ENCODE results near the gene PRUNE2. TPM values are rescaled to one million over a fixed set of nuclear protein-coding genes. Genes with fewer than 3 reads are reported as not detected.

Gene PRUNE2
- total RNA-seq, 2 donors from 2014 or later: 12.1 to 90.0 TPM

- no peaks in the 10 kb centered on the region for H3K9me3 ChIP-seq
- intact Hi-C loops (cut with DNase I): loop anchor here (5.0 kb wide), 1 partner anchor 229 kb away; no protein-coding TSS in a partner anchor
- no peak for DNase-seq
- H3K4me1 ChIP-seq: no peaks in the 10 kb centered on the region
- no peaks in the 10 kb centered on the region for H3K27me3 ChIP-seq
- no peak overlapping the region for H3K9ac ChIP-seq (ENCODE audit: low read depth in 2 of 2, low read length in 2 of 2)
- H3K36me3 ChIP-seq: no peaks in the 10 kb centered on the region
- no peak overlapping the region for H3K4me3 ChIP-seq
- TF ChIP-seq CTCF (IDR thresholded peaks at IDR 0.05): no peak
- no peak overlapping the region for H3K27ac ChIP-seq
These were observed 147.4 kb downstream of the PRUNE2 start for GRCh38 chr9:76758476-76758875.

GRCh38 chr9:76756941-76757673 lies 148.8 kb downstream of the PRUNE2 start:
- intact Hi-C loops (cut with DNase I): loop anchor here (5.0 kb wide), 1 partner anchor 230 kb away; no protein-coding TSS in a partner anchor
- no peak overlapping the region for H3K9ac ChIP-seq (ENCODE audit: low read depth in 2 of 2, low read length in 2 of 2)
- no peak overlapping the region for H3K27ac ChIP-seq
- no peak for DNase-seq
- TF ChIP-seq CTCF (IDR thresholded peaks at IDR 0.05): no peak
- no peaks in the 10 kb centered on the region for H3K27me3 ChIP-seq
- H3K4me3 ChIP-seq: no peak overlapping the region
- H3K9me3 ChIP-seq: no peaks in the 10 kb centered on the region
- H3K36me3 ChIP-seq: no peaks in the 10 kb centered on the region
- H3K4me1 ChIP-seq: no peaks in the 10 kb centered on the region

- no peak for TF ChIP-seq CTCF (IDR thresholded peaks at IDR 0.05)
- Histone ChIP-seq H3K27me3 (no peaks in the 10 kb centered on the region), H3K9ac (ENCODE audit: low read depth in 2 of 2, low read length in 2 of 2) (no peak overlapping the region), H3K36me3 (no peaks in the 10 kb centered on the region), H3K4me1 (no peaks in the 10 kb centered on the region), H3K4me3 (no peak overlapping the region), H3K9me3 (no peaks in the 10 kb centered on the region), H3K27ac (no peak overlapping the region)
- DNase-seq: peak; percentile 57
- intact Hi-C loops (cut with DNase I): loop anchor here (5.0 kb wide), 1 partner anchor 231 kb away; no protein-coding TSS in a partner anchor
These were observed 149.7 kb downstream of the PRUNE2 start for GRCh38 chr9:76756268-76756640.

- intact Hi-C loops (cut with DNase I): no loop called here
- Histone ChIP-seq H3K4me3 (no peak overlapping the region), H3K4me1 (no peaks in the 10 kb centered on the region), H3K27me3 (no peaks in the 10 kb centered on the region), H3K9me3 (no peaks in the 10 kb centered on the region), H3K36me3 (no peaks in the 10 kb centered on the region), H3K27ac (no peak overlapping the region), H3K9ac (ENCODE audit: low read depth in 2 of 2, low read length in 2 of 2) (no peak overlapping the region)
- no peak for DNase-seq
- no peak for TF ChIP-seq CTCF (IDR thresholded peaks at IDR 0.05)
These were observed 154.9 kb downstream of the PRUNE2 start for GRCh38 chr9:76751001-76751400.

GRCh38 chr9:76744336-76744735 lies 161.6 kb downstream of the PRUNE2 start:
- Histone ChIP-seq H3K9ac (ENCODE audit: low read depth in 2 of 2, low read length in 2 of 2) (no peak overlapping the region), H3K4me1 (no peaks in the 10 kb centered on the region), H3K36me3 (no peaks in the 10 kb centered on the region), H3K27me3 (no peaks in the 10 kb centered on the region), H3K9me3 (no peaks in the 10 kb centered on the region), H3K27ac (no peak overlapping the region), H3K4me3 (no peak overlapping the region)
- TF ChIP-seq CTCF (IDR thresholded peaks at IDR 0.05): no peak
- intact Hi-C loops (cut with DNase I): no loop called here
- no peak for DNase-seq
